ENCODE data around the gene TMEM91.
"Not testable (repeated sequence)": the region's sequence is repeated elsewhere in the genome, so short reads cannot be mapped to it uniquely, and the experiment has no call there.

The TMEM91 gene

DNA sequence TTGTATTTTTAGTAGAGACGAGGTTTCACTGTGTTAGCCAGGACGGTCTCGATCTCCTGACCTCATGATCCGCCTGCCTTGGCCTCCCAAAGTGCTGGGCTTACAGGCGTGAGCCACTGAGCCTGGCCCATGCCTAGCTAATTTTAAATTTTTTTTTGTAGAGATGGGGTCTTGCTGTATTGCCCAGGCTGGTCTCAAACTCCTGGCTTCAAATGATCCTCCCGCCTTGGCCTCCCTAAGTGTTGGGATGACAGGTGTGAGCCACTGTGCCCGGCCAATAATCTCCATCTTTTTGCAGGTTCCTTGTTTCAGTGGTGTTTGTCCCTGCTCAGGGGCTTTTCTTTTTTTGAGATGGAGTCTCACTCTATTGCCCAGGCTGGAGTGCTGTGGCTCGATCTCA is 5.2 kb downstream of the TMEM91 start:
- ATAC-seq, result not testable (repeated sequence)

DNA sequence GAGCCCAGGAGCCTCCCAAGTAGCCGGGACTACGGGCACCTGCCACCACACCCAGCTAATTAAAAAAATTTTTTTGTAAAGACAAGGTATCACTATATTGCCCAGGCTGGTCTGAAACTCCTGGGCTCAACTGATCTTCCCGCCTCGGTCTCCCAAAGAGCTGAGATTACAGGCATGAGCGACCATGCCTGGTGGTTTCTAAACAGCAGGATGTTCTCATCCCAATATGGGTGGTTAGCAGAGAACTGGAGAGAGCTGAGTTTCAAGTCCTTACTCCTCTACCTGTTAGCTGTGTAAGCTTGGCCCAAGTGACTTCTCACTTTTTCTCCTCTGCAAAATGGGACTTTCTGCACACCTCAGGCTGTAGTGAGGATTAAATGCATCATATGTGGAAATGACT is 8.0 kb downstream of the TMEM91 start:
- ATAC-seq, result no peak

DNA sequence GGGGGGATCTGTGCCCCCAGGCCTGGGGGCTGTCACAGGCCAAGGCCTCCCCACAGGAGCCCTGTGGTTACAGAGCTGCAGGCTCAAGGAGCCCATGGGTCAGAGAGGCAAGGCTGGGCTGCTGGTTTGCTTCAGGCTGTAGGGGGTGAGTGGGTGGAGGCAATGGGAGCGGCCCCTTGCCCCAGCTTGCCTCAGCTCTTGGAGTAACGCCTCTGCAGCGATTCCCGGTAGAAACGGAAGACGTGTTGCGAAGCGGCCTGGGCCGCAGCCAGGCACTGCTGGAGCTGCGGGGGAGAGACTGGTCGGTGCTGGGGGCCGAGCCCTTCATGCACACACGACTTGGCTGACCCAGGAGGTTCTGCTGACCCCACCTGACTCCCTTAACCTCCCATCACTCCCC is 10.1 kb downstream of the TMEM91 start:
- ATAC-seq, result no peak

DNA sequence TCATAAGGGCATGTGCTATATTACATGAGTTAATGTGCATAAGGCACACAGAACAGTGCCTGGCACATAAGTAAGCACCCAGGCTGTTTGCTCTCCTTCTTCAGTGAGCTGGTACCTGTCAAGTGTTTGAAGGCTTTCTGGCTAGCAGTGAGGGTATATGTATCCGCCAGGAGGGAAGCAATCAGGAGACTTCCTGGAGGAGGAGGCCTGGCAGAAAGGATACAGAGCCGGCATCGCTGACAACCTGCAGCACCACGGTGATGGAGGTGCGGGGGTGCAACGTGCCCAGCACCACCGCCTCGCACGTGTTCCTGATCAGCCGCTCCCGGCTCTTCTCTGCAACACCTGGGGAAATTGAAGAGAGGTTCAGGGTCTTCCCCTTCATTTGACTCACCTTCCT is 15.3 kb downstream of the TMEM91 start:
- ATAC-seq, result no peak

DNA sequence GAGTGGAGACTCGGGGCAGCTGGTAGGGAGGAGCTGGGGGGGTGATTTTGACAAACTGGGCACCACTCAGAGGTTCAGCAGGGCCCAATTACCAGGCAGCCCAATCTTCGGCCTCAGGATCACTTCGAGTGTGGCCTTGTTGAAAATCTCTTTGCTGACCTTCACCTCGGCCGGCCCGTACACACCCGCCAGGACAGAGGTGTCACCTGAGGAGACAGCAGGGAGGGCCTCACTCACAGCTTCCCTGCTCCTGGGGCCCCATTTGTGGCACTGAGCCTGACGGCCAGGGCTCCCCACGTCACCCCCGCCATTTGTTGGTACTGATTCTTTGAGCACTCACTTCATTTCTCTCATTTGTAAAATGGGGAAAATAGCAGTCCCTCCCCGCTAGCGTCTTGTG is 16.4 kb downstream of the TMEM91 start:
- ATAC-seq, result no peak

DNA sequence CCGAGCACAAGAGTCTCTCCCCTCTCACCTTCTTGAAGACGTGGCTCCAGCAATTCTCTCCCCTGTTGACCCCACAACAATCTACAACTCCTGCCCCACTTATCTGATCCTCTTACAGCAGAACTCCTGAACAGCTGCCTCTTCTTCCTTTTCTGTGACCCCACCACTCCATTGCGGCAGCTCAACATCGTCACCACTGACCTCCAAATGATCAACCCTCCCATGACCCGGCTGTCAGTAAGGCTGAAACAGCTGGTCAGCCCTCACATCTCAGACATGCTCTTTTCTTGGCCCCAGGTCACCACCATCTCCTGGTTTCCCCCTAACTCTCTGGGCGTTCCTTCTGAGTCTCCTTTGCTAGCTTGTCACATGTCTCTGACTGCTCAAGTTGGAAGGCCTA is 19.0 kb downstream of the TMEM91 start:
- ATAC-seq, result no peak

DNA sequence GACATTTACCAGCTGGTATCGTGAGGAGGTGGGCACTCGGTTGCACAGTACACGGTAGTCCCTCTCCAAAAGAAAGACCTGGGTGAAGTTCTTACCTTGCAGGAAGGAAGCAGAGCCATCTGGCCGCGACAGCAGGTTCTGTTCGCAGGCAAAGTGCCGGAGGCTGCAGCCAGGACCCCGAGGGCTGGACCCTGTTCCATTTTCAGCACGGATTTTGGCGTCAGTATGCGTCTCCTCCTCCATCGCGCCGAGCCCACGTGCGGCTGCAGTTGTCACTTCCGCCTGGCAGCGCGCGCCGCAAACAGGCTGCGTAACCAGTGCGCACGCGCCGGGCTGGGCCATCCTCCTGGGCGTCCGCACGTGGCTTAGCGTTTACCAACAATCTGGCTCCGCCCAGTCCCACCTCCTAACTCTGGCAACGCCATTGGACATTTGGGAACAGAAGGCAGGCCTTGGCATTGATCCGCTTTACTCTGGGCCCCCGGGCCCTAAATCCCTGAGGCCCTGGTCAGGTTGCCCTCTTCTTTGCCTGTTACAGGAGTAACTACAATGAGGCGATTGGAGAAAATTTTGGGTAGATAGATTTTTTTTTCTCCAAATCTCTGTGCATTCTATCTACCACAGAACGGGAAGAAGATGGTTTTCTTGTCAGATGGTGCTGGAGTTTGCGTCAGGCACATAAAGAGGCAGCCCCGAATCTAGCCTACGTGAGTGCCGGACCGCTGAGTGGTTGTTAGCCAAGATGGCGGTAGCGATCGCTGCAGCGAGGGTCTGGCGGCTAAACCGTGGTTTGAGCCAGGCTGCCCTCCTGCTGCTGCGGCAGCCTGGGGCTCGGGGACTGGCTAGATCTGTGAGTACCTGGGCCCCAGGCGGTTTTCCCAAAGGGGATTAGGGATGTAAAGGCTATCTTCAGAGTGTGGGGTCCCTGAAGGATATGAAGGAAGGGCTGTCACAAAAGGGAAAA is 21.0 kb downstream of the TMEM91 start, which contains the start of the genes BCKDHA and EXOSC5:
Gene BCKDHA, plus strand, starts transcription at position 733 of the 964 bp plus-strand sequence. Its CDS starts 10 bp downstream, at position 743.
Gene EXOSC5, minus strand, starts transcription at position 274 of the 964 bp plus-strand sequence. Its CDS starts 31 bp downstream, at position 243.
- peak; percentile 99 for ATAC-seq

DNA sequence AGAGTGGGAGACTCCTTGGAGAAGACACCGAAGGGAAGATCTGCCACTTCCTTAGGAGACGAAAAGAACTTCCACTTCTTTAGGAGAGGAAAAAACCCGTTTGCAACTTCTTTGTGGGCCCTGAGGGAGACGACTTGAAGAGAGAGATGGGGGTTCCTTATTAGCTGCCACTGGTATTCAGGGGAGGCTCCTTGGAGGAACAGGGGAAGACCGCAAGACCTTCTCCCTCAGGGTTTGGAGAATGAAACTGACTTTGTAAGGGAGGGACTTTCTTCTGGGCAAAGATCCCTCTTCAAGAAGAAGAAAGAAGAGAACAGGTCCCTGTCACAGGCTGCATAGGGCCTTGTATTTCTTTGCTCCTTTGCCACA is 21.7 kb downstream of the TMEM91 start:
- ATAC-seq, result no peak

DNA sequence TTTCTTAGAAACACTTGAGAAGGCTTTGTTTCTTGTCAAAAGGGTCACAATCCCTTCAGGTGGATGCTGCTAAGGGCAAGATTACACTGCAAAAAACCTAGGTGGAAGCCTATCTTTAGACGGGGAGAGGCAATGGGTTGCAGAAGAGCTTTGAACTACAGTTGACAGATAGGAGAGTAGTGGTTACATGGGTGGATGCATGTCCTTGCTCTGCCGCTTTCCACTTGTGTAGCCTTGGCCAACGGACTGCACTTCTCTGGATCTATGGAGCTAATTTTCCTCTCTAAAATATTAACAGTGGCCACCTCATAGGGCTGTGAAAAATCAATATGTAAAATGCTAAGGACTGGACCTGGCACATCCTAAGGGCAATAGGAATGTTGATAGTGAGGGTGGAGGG is 22.3 kb downstream of the TMEM91 start:
- ATAC-seq, result no peak

DNA sequence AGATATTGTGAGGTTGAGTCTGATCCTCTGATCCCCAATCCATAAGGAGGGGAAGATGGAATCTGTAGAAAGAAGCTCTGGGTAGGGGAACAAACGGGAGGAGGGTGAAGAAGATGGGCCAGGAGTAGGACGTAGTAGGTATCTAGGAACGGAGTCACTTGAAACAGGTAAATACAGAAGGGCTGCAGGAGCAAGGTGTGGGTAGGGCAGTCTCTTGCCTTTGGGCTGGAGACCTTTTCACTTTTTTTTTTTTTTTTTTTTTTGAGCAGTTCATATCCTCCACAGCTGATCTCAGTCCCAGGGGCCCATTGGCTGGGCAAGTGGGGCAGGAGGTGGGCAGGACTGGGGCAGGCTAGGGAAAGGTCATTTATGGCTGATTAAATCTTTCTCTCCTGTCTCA is 22.8 kb downstream of the TMEM91 start:
- ATAC-seq, result no peak

DNA sequence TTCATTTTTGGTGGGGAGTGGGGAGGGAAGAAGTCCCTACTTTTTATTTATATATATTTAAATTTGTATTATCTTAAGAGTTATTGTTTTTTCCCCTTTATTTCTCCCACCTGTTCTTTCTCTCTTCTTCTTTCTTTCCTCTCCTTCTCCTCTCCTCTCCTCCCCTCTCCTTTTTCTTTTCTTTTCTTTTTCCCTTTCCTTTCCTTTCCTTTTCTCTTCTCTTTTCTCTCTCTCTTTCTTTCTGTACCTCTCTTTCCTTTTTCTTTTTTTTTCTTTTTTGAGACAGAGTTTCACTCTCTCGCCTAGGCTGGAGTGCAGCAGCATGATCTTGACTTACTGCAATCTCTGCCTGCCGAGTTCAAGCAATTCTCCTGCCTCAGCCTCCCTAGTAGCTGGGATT is 23.2 kb downstream of the TMEM91 start:
- no peak for ATAC-seq

DNA sequence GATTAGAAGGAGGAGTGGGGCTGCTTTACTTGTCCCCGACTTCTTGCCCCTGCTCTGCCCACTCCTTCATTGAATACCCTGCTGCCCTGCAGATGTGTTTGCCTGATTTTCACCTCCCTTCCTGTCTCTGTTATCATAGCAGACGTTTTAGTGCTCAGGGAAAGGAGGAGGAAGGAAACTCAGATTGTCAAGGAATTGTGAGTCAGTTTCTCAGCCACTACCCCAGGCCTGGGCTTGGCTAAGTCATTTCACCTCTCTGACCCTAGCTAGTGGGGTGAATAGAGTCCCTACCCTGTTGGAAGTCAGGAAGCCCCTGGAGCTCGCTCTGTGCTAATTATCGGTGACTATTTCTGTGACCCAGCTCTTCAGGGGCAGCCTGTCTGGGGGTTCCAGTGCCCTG is 25.1 kb downstream of the TMEM91 start:
- no peak for ATAC-seq

DNA sequence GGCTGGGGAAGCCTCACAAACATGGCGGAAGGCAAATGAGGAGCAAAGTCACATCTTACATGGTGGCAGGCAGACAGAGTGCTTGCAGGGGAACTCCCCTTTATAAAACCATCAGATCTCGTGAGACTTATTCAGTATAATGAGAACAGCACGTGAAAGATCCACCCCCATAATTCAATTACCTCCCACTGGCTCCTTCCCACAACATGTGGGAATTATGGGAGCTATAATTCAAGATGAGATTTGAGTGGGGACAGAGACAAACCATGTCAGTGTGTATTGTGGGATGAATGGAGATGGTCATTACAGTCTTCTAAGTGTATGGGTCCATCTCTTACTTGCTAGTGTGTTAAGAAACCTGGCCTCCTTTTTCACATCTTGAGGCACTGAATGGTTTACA is 25.7 kb downstream of the TMEM91 start:
- no peak for ATAC-seq

DNA sequence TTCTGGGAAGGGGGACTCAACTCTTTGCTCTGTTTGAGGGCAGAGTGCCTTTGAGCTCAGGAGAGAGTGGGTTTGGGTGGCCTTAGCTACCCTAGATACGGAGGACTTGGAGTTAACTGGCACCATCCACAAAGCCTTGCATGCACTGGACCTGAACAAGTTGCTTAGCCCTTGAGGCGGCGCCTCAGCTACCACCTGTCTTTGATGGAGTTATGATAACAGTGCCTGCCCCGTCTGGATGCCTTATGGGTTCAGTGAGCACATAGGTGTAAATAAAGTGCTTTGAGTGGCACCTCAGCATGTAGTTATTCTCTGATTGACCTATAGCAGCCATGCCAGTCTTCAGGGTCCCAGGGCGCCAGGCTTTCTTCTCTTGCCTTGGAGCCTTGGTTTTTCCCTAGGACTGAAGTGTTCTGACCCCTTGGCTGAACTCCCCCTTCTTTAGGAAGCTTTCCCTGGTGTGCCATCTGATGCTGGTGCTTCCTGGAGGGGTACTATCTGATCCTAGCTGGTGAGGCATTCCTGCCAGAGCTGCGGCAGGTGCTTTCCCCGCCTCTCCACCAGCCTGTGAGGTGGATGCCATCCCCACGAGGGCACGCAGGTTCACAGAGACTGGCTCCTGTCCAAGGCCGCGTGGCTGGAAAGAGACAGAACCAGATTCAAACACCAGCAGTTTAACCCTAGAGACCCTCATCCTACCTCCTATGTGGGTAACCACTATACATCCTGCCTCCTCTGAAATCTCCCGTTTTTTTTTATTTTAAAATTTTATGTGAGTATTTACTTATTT is 27.0 kb downstream of the TMEM91 start:
- no peak for ATAC-seq

DNA sequence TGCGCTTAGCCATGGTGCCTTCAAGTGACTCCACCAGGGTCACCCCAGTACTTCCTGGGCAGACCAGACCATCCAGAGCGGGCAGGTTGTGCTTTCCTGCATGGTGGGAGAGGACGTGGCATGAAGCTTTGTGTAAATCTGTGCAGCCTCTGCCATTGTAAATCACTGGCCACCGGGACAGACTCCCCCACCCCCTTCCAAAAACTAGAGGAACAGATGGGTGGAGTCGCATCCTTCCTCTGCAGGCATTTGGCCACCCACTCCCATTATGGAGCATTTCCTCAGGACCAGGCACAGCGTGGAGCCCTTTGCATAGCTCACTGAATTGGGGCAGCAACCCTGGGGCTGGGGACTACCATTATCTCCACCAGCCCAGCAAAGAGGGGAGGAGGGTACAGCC is 29.4 kb downstream of the TMEM91 start:
- ATAC-seq, result no peak

DNA sequence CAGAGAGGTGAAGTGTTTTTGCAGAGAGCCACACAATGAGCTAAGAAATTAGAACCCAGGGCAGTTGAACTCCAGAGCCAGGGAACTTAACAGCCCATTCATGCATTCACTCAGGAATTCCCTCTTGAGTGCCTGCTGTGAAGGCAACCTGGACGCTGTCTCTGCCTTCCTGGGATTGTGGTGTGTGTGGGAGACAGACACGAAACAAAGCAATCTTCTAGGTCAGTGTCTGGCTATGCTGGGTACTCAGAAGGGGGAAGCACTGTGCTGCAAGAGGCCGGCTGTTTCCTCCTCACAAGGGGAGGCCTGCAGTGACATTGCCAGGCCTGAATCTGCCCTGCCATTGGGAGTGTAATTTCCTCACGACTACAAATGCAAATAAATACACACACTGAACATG is 30.9 kb downstream of the TMEM91 start:
- ATAC-seq, result no peak

DNA sequence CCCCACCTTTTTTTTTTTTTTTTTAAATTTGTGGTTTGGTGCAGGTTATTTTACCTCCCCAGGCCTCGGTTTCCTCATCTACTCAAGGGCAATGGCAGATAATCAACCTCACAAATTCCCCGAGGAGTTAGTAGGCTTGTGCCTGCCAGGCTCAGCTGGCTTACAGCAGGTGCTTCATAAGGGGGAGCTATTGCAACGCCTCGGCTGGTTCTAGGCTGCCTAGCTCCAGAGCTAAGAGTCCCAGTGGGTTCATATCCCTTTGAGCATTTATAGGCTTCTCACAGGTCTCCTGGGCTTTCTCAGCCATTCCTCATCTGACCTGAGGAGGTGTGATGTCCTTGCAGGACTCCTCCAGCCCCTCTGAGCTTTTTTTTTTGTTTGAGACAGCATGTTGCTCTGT is 31.9 kb downstream of the TMEM91 start:
- no peak for ATAC-seq

DNA sequence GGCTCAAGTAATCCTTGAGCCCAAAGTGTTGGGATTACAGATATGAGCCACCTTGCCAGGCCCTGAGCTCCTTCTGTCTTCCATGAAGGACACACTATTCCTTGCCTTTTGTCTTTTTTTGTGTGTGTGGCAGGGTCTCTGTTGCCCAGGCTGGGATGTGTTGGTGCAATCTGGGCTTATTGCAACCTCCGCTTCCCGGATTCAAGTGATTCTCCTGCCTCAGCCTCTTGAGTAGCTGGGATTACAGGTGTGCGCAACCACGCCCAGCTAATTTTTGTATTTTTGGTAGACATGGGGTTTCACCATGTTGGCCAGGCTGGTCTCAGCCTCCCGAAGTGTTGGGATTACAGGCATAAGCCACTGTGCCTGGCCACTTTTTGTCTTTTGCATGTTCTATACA is 32.5 kb downstream of the TMEM91 start:
- not testable (repeated sequence) for ATAC-seq

DNA sequence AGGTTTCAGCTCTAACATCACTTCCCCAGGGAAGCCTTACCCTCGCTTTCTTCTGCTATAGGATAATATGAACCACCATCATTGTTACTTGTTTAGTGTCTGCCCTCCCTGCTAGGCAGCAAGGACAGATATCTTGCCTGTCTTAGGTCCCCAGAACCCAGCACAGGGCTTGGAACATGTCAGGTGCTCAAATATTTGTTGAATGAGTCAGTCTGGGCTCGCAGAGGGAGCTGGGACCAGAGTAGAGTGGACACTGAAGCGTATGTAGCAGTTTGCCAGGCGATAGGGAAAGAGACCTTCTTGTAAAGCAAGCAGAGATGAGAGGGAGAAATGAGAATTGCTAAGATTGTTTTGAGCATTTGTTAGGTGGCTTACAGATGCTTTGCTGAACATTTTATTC is 33.0 kb downstream of the TMEM91 start:
- ATAC-seq, result no peak

DNA sequence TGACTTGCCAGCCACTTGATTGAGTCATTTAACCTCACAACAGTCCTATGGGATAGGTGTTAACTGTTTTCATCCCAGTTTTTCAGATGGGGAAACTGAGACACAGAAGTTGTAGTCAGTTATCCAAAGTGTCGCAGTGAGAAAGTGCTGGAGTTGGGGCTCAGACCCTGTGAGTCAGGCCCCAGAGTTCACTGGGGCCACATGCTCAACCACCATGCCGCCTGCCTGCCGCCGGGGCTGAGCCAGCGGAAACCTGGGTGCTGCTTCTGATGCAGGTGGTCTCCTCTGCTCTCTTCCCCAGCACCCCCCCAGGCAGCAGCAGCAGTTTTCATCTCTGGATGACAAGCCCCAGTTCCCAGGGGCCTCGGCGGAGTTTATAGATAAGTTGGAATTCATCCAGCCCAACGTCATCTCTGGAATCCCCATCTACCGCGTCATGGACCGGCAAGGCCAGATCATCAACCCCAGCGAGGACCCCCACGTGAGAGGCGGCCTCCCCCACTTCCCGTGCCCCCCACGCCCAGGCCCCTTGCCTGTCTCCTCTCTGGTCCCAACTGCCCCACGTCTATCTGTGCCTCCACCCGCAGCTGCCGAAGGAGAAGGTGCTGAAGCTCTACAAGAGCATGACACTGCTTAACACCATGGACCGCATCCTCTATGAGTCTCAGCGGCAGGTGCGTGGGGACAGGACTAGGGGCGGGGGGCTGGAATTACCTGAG is 34.2 kb downstream of the TMEM91 start:
- no peak for ATAC-seq

DNA sequence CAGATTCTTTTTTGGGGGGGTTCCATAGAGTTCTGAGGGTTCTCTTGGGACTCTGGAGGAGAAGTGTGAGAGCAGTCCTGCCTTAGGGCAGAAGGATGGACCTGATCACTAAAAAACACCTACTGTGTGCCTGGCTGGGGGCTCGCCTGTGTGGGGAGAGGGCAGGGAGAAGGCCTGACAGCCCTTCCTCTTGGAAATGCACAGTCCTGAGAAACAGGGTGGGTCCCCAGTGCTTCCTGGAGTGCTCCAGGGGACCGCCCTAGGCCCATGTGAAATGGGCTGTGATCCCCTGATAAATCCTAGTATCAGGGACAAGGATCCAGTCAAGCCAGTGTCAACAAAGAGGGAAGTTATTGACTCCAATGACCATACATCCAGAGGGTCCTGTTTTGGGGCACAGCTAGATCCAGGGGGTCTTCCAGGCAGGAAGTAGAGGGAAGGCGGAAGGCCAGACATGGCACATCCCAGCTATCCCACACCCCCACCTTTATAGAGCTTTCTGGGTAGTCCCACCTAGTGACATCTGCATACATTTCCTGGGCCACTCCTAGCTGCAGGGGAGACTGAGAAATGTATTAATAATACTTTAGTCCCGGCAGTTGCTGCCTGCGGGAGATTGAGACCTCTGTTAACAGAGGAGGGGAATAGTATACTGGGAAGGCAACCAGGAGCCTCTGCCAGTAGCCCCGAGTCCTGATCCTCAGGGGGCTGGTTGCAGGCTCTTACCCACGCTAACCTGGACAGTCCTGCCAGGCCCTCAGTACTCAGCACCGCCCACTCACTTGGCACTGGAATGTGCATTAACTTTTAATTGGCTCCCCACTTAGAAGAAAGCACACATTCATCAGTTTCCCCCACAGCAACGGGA is 35.0 kb downstream of the TMEM91 start:
- ATAC-seq, result no peak

DNA sequence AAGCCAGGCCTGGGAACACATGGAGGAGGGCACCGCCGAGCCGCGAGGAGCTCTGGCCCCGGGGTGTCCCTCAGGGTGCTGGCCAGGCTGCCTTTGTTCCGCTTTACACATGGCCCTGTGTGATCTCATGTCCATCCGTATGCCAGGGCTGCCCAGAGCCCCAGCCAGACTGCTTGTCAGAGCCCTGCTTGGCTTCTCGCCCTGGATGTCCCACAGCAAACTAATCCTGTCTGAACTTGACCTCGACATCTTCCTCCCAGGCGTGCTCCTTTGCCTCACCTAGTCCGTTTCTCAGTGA is 35.6 kb downstream of the TMEM91 start:
- no peak for ATAC-seq
